Epithelial cell of esophagus (primary cell): ENCODE data around the gene CCNY.

Source experiments
- DNase-seq: peaks from one replicate; pipeline ENCODE4 v3.0.0; 2010; ENCODE audit warnings: low read depth
- H3K4me3 ChIP-seq: 2 replicates; pipeline ENCODE4 v1.5.1; 2011; ENCODE audit warnings: mild to moderate bottlenecking, low read length, control low read depth
- TF ChIP-seq, protein P1 (sequence below): IDR thresholded peaks from 2 replicates; pipeline ENCODE4 v1.5.1; 2011; ENCODE audit warnings: low read depth, mild to moderate bottlenecking, low read length, control low read depth, inconsistent platforms; ENCODE audit not compliant: insufficient read depth; ENCODE audit errors: missing control alignments

CCNY gene

DNA sequence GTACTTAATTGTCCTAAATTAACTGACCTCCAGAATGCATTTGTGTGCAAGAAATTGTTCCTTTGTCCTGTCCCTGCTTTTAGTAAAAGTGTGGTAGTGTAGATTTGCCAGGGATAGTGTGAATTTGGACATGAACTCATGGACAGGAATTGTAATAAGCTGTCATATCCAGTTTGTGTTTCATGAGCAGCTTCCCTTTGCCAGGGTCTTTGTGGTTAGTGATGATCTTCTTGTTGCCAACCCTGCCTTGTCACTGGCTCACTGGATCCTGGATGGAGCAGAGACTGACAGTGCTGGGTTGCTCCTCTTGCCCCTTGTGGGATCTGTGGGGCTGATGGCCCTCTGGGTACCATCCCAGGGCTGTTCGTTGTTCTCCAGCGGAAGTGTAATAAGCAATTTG lies 110.1 kb downstream of the CCNY start:
- H3K4me3 ChIP-seq: no peak overlapping the region
- TF ChIP-seq, protein P1, sequence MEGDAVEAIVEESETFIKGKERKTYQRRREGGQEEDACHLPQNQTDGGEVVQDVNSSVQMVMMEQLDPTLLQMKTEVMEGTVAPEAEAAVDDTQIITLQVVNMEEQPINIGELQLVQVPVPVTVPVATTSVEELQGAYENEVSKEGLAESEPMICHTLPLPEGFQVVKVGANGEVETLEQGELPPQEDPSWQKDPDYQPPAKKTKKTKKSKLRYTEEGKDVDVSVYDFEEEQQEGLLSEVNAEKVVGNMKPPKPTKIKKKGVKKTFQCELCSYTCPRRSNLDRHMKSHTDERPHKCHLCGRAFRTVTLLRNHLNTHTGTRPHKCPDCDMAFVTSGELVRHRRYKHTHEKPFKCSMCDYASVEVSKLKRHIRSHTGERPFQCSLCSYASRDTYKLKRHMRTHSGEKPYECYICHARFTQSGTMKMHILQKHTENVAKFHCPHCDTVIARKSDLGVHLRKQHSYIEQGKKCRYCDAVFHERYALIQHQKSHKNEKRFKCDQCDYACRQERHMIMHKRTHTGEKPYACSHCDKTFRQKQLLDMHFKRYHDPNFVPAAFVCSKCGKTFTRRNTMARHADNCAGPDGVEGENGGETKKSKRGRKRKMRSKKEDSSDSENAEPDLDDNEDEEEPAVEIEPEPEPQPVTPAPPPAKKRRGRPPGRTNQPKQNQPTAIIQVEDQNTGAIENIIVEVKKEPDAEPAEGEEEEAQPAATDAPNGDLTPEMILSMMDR: no peak

DNA sequence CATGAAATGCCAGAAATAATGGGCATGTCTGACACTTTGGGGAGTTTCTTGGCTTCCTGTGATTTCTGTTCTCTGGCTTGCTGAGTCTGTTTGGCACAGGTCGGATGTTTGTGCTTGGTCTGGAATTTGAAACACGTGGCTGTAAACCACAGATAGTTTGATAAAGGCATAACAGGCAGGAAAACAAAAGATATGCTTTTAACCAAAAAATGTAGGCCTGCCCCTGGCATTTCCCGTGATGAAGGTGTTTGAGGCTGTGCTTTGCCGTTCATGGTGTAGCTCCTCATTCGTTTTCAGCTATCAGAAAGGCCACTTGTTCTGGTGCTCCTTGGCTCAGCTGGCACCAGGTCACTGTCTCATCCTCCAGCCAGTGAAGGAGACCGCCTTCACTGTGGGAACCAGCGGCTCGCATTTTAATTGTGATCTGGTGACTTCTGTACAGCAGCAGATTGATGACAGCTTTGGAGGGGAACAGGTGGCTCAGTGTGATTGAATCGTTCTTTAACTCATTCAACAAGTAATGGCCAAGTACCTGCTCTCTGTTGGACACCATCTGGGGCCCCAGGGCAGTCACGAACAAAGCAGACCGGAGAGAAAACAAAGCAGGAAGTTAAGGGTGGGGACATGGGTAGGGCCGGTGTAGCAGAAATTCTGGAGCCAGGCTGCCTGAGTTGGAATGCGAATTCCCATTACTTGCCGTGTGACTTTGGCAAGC lies 111.5 kb downstream of the CCNY start:
- peak; percentile 65 for DNase-seq
- H3K4me3 ChIP-seq: no peak overlapping the region
- TF ChIP-seq, protein P1: no peak

More for the DNA sequence above, 110.1 kb downstream of the CCNY start:
- no peak for DNase-seq

DNA sequence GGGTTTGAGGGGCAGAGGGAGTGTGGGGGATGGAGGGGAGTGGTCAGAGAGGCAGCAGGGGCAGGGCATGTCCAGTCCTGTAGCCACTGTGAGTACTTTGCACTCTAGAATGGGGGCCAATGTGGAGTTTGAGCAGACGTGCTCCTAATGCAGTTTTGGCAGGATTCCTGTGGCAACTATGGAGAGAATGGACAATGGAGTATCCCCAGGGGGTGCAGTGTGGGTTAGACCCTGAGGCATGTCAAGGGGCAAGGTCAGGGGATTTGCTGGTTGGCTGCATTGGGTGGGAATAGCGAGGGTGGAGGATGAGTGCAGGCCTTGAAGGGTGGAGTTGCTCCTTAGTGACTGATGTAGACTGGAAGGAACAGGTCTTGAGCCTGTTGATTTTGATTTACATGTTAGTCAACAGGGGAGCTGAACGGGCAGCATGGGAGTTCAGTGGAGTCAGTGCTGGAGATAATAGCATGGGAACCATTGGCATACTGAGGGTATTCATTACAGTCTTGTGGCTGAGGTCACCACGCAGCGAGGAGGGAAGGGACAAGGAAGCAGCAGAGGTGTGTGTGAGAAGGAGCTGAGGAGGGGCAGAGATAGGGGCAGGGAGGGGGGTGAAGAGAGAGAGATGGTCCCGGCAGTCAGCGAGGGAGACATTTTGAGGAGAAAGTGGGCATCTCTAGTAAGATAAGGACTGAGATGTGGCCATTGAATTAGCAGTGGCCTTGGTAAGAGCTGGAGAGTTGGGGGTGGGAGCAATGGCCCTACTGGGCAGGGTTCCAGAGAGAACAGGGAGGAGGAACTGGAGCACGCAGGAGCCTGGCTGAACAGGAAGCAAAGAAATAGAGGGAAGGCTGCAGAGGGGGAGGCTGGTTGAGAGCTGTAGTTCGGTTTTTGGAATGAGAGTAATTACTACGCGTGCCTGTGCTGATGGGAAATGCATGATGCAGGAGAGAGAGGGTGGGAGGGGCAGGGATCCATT lies 112.7 kb downstream of the CCNY start:
- H3K4me3 ChIP-seq: no peak overlapping the region
- DNase-seq: peak; percentile 20
- TF ChIP-seq, protein P1: no peak

DNA sequence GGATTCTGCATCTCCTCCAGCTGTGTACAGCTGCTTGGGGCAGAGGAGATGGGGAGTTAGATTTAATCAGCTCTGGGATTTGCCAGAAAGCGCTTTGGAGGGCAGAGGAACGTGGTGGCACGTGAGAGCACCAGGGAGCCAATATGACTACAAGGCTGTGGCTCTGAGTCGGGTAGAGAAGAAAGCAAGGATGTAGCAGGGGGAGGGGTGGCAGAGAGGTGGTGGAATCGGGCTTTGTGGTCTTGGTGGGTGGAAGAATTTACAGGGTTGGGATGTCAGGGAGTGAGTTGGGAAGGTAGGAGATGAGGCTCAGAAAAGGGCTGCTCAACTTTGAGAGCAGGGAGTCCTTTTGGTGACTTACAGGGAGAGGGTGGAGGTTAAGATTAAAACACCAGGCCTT lies 113.6 kb downstream of the CCNY start:
- no peak for DNase-seq
- no peak overlapping the region for H3K4me3 ChIP-seq
- TF ChIP-seq, protein P1: no peak

DNA sequence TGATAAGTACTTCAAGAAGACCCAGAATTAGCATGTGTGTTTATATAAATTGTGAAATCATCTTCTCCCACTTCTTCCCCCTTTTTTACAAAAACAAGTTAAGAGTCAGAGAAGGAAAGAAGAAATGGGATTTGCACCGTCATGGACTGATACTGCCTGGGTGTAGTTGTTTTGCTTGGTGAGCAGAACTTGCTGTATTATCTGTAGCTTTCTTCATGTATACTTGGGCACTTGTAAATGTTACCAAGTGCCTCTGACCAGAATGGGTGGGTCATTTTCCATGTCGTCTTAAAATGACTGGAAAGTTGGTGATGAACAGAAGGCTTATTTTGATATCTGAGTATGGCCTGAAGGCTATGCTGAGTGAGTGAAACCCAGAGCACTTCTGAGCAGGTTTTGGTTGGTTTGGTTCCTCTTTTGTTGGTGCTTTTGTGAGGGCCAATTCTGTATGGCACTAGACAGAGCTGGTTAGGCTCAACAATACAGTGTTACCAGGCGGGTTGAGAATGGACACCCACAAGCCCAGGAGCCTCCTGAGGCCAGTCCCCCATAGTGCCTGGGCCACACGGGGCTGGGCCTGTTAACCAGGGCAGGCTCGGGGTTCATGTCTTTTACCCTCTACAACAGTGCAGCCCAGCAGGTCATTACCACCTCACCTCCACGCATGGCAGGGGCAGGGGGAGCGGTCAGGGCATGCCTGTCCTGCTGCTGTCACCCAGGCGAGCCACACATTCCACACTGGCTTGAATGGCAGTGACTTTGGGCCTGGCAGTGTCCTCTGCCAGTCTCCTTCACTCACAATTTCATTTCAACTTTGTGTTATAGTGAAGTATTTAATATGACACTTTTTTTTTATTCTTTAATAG lies 115.1 kb downstream of the CCNY start:
- no peak overlapping the region for H3K4me3 ChIP-seq
- no peak for DNase-seq
- TF ChIP-seq, protein P1: no peak

DNA sequence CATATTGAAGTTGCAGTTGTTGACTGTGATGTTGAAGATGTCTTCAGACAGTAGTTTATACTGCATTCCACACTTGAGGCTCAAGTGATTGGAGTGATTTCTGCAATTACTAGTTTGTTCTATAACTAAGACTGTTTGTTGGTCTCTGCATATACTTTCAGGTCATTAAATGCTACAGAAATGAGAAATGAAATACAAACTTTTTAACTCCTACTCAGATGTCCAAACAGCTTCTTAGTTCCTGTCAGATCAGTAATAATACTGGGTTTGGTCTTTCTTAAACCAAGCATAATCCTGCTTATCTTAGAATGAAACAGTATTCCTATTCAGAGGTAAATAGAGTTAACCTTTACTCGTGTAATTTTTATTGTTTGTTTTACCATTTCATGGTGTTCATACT lies 115.9 kb downstream of the CCNY start:
- no peak overlapping the region for H3K4me3 ChIP-seq
- TF ChIP-seq, protein P1: no peak
- DNase-seq: no peak
